GM18507 (cell line): ENCODE measurements around the gene GPR55.

Experiments
- DNase-seq: peaks from one replicate; pipeline ENCODE4 v3.0.0; 2011; ENCODE audit warnings: low read depth; ENCODE audit not compliant: insufficient read length; ENCODE audit errors: extremely low spot score
- FAIRE-seq: peaks from 2 replicates; lab custom pipeline; 2011; peaks lifted over from hg19 to GRCh38; lab: Jason Lieb, UNC

The GPR55 gene

GRCh38 chr2:230872968-230873660 is 51.9 kb downstream of the GPR55 start:
- no peak for DNase-seq

DNA sequence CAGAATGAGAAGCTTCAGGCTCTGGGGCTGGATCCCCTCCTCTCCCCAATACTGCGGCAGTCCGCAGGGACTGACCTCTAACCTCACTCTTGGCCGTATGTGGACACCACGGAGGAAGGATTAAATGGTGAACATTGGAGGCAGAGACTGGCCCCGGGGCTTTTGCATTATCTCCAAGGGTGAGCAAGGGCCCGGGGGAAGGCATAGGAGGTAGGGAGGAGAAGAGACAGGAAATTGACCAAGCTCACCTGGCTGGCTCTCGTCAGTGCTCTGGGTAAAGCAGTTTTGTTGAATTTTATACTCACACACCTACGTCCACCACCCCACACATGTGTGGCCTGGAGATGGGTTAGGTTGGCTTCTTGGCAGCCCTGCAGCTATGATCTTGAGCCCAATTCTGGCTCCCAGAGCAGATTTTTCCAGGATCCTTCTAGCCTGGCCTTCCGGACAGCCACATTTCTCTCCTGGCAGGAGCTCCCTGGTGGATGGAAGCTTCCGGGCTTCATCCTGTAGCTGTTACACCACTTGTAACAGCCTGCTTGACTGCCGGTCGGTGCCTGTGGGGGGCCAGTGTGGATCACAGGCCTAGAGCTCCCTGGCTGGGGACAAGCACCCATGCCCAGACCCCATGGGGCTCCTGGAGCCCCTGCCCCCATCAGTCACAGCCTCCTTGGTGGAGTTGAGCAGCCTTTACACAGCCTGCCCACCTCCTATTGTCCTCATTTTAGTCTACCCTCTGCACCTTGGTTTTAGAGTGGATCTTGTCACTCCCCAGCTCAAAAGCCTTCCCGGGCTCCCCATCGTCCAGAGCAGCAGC is 52.7 kb downstream of the GPR55 start:
- DNase-seq = no peak
- no peak for FAIRE-seq

More at GRCh38 chr2:230872968-230873660, 51.9 kb downstream of the GPR55 start:
- peak; percentile 99 for FAIRE-seq

DNA sequence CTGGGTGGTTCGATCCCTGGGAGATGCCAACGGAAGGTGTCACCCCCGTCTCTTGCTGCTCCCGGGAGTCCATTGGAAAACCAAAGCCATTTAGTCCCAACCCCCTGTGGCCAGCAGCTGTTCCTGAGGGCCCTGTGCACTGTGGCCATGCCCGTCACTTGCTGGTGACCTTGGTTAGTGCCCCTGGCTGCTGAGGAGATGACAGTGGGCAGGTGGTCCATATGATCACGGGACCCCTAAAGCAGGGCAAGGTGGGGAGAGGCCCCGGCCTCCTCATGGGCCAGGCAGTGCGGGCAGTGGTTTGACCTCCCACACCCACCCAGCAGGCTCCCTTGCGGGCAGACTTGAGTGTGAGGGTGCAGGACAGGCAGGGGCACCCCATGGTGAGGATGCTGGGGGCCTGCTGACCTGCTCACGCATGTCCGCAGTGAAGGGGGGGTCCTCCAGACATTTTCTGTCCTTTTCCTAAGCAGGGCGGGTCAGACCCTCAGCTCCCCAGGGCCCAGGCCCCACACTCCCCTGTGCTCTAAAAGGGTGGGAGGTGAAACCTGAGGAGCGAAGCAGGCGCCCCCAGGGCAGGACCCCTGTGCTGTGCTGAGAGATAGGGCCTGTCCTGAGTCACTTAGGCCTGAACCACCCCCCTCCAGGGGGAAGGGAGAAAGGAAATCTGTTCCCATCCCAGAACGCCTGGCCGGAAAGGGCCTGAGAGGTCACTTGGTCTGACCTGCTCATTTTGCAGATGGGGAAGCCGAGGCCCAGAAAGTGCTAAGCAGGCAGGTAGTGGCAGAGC is 53.5 kb downstream of the GPR55 start:
- DNase-seq (no peak), FAIRE-seq (no peak)

DNA sequence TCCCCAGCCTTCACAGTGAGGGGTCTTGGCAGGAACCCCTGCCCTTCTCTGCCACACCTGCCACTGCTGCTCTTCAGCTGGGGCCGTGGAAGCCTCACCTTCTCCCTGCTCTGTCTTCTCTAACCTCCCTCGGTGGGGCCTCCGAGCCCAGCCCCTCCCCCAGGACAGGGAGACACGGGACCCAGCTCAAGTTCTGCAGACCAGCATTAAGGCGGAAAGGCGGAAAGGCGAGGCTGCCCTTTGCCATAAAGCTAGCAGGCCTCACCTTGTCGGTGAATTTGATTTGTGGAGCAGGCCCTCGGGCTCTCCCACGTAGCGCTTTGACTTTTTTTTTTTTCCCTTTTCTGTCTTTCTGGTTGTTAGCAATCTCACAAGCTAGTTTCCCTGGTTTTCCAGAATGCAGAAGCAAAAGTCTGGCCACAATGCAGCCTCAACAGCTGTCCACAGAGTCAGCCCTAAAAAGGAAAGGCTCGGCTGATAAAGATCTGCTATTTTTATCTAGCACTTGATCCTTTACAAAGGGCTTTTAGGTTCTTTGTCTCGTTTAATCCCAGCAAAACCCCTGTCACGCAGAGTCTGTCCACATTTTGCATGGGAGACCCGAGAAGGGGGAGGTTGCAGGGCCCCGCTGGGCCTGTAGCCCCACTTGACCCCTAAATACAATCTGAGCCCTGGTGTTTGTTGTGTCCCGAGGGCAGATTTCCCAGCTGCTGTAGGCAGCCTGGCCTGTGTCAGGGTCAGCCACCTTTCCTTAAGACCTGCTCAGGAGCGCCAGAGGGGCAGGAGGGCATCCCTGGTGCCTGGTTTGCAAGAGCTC is 54.3 kb downstream of the GPR55 start:
- DNase-seq = no peak

DNA sequence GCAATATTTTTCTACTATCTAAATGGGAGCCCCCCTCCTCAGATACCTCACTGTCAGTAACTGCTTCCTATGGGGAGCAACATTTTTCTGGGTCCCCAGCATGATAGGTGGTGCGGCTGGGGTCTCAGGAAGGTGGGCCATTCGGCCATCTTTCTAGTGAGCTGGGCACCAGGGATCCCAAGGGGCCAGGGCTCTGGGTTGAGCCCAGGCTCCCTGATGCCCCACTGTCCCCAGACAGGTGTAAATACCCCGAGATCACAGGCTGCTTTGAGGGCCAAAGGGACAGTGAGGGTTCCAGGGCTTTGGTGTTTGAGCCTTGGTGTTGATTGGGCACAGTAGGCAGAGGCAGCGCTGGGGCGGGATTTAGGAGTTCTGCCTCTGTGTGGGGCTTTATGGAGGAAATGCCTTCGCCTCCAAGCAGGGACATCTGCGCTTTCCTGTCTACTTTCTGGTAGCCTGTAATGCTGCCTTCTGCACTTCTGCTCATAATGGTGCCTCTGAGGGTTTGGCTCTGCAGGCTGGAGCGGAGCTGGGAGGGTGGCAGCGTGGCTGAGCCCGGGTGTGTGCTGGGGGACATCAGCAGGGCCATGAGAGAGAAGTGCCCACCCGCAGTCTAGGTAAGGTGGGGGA is 55.0 kb downstream of the GPR55 start:
- DNase-seq (no peak), FAIRE-seq (no peak)

More for the DNA sequence above, 54.3 kb downstream of the GPR55 start:
- FAIRE-seq = no peak

DNA sequence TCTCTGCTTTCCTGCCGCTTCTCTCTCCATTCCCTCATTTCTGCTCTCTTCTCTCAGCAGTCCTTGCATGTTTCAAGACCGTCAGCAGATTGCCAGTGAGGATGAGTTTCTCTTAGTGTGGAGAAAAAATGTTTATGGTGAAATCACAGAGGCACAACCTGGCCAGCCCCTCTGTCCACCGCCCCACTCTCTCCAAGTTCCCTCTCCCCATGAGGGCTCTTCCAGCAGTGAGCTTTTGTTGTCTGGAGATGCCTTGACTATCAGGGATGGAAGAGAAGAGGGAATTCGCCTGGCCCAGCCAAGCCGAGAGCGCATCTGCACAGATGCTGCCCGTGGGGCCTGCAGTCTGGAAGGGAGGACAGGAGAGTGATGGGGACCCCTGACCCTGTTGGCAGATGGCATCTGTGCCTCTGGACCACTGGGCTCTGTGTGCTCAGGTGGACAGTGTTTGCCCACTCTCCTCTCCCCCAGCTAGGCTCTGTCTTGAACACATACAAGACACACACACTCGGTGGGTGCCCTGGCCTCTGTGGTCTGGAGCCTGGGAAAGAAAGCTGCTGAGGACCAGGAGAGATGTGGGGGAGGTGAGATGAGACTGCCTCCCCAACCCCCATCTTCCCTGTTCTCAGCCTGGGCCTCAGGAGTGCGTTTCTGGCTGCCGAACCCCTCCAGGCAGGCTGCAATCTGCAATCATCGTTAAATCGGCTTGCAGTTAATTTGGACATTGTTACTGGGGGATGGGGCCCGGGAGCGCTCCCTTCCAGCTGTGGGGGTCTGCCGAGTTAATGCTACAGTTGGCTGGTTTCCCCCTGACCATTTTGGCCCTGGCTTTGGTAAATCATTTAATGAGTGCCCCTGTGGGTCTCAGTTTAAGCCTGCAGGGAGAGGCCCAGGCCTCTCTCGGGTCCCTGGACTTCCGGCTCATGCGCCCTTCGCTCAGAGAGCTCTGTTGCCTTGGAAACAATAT is 55.8 kb downstream of the GPR55 start:
- FAIRE-seq (no peak), DNase-seq (no peak)

DNA sequence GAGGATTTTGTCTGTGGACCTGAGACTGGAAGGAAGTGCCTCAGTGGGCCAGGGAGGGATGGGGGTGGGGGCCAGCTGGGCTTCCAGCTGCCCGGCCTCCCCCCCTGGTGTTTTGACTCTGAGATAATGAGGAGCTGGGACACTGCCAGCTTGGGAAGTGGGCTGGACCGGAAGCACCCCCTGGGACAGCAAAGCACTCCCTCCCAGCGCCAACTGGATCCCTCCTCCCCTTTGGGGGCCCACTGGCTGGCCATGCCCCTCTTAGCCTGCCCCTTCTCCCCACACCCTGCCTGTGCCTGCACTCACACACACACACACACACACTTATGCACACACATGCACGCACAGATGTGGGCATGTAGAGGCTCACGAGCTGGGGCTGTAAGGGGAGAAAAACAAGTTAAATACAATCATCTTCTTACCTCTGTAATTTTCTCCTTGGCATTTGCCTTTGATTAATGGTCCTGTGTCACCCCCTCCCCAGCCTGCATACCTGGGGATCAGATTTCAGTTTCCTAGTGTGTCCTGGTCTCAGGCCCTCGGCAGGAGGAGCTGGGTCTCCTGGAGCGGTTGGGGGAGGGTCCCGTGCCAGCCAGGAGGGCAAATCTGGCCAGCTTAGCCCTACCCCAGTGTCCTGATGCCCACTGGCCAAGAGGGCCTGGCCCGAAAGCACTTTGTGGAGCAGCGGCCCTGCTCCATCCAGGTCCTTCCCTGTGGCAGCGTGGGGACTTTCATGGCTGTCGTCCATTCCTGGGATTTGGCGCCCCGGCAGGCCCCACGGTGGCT is 56.7 kb downstream of the GPR55 start:
- DNase-seq (no peak), FAIRE-seq (no peak)

GRCh38 chr2:230866756-230867523 is 58.1 kb downstream of the GPR55 start:
- peak; percentile 57 for FAIRE-seq
- DNase-seq = no peak

GRCh38 chr2:230865766-230866755 is 59.0 kb downstream of the GPR55 start:
- FAIRE-seq (peak; percentile 39), DNase-seq (no peak)

DNA sequence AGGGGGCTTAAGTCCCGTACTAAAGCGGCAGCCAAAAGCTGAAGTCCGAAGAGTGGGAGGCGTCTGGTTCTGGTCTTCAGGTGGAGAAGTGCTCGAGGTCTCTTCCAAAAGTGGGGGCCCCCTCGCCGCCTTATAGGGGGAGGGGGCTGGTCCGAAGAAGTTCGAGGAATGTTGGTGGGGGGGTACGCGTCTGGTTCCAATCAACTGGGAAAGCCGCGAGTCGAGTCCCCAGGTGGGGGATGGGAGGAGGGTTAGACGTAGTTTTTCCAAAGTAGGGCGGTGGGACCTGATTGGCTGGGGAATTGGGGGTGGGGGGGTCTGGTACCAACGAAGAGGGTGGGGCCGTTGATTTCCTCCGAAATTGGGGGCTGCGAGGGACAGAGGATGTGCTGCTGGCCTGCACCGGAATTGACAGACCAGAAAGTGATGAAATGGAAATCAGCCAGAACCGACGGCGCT is 59.7 kb downstream of the GPR55 start:
- DNase-seq (no peak), FAIRE-seq (peak; percentile 38)

DNA sequence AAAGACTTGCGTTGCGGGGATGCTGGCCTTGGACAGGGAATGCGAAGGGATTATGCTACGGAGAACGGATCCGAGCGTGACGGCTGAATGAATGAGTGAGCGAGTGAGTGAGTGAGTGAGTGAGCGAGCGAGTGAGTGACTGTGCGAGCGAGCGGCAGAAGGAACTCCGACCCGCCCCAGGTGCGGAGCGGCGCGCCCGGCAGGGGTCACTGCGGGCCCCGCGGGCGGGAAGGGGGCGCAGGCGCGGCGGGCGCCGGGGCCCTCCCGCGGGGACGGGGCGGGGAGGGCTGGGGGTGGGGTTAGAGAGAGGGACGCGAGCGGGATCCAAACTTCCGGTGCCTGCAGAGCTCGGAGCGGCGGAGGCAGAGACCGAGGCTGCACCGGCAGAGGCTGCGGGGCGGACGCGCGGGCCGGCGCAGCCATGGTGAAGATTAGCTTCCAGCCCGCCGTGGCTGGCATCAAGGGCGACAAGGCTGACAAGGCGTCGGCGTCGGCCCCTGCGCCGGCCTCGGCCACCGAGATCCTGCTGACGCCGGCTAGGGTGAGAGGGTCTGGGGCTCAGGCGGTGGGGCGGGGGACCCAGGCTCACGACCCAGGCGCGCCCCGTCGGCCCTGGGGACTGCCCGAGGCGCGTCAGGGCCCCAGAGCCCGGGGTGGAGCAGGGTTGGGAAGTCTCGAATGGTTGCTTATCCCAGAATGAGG is 60.3 kb downstream of the GPR55 start, which contains the start of gene ITM2C:
TSS of gene ITM2C (plus strand) at position 338 of the 702 bp plus-strand sequence. CDS start at position 422, 84 bp downstream.
- peak; percentile 82 for FAIRE-seq
- DNase-seq = no peak

DNA sequence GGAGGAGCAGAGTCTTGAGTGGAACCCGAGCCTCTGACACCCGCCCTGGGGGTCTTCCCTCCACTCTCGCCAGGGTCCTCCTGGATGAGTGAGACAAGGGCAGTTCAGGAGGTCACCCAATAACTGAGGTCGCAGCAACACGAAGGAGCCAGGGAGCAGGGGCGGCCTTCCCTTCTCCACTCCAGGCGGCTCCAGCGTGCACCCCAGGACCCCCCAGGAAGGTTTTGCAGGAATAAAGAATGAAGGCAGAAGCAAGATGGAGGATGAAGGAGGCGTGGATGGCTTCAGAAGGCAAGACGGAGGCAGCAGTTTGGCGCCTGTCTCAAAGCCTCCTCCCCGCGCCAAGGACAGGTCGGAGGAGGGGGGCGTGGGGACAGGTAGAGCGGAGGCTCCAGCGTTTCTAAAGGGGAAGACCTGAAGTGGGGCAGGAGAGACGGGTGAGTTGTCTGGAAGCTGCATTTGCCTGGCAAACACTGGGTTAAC is 60.9 kb downstream of the GPR55 start:
- FAIRE-seq = no peak
- DNase-seq = no peak

GRCh38 chr2:230863442-230864121 is 61.5 kb downstream of the GPR55 start:
- FAIRE-seq = no peak
- DNase-seq = no peak

DNA sequence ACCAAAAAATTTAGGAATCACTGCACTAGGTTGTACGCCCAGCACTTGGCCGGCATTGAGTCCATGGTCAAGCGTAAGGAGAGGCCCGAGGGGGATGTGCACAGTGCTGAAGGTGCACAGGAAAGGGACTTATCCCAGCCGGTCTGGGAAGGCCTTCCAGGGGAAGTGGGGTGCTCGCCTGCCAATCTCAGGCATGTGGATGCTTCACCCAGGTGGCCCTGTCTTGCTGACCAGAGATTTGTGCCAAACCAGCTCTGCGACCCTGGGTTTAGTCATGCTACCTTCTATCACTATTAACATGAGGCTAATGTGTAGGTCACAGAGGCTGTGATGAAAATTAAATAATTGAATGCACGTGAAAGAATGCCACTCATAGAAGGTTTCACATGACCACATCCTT is 62.0 kb downstream of the GPR55 start:
- no peak for DNase-seq
- FAIRE-seq = no peak
